ENCODE data around the gene ADAMTS5.
A peak's percentile ranks its signal among the peaks of the same experiment; 100 is the strongest.

ADAMTS5 gene

DNA sequence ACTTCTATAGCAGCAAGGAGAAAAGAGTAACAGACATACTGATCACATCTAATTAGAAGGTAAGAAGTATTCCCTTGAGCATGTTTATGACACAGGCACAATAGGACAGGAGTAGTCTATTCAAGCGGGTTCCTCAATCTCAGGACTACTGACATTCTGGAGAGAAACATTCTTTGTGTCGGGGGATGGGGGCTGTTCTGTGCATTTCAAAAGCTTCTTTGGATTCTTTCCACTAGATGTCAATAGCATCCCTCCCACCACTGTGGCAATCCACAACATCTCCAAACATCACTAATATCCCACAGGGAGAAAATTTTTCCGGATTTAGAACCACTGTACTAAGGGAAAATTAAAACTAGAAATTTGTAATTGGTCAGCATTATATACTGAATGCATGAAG, 56.9 kb downstream of the ADAMTS5 start:
- no peak overlapping the region for H3K4me3 ChIP-seq (replicated peaks in 1 of 2; ENCODE audit: low read depth in 2 of 2, low read length in 2 of 2)
- DNase-seq (ENCODE audit: low read depth in 2 of 2): peak; percentile 10 to 37
- TF ChIP-seq, protein P1, sequence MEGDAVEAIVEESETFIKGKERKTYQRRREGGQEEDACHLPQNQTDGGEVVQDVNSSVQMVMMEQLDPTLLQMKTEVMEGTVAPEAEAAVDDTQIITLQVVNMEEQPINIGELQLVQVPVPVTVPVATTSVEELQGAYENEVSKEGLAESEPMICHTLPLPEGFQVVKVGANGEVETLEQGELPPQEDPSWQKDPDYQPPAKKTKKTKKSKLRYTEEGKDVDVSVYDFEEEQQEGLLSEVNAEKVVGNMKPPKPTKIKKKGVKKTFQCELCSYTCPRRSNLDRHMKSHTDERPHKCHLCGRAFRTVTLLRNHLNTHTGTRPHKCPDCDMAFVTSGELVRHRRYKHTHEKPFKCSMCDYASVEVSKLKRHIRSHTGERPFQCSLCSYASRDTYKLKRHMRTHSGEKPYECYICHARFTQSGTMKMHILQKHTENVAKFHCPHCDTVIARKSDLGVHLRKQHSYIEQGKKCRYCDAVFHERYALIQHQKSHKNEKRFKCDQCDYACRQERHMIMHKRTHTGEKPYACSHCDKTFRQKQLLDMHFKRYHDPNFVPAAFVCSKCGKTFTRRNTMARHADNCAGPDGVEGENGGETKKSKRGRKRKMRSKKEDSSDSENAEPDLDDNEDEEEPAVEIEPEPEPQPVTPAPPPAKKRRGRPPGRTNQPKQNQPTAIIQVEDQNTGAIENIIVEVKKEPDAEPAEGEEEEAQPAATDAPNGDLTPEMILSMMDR (IDR thresholded peaks at IDR 0.05; ENCODE audit: low read depth, low read length): peak; percentile 7

DNA sequence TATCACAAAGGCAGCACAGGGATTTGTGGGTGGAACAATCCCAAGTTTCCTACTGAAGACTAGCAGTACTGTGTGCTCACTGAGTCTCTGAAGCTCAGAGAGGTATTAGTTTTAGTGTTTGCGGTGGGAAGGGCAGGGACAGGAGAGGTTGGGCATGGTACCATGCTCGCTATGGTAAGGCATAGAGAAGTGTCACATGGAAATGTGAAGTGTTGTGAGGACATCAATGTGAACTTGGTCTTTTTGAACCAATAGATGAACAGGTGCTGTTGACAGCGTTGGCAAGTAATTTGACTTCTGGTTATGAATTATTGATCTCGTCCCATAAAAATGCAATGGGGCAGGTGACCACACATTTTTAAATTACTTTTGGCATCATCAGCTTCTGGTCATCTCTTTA, 65.9 kb downstream of the ADAMTS5 start:
- H3K4me3 ChIP-seq (replicated peaks in 1 of 2; ENCODE audit: low read depth in 2 of 2, low read length in 2 of 2): no peak overlapping the region
- TF ChIP-seq, protein P1 (IDR thresholded peaks at IDR 0.05; ENCODE audit: low read depth, low read length): no peak
- DNase-seq (ENCODE audit: low read depth in 2 of 2): no peak

DNA sequence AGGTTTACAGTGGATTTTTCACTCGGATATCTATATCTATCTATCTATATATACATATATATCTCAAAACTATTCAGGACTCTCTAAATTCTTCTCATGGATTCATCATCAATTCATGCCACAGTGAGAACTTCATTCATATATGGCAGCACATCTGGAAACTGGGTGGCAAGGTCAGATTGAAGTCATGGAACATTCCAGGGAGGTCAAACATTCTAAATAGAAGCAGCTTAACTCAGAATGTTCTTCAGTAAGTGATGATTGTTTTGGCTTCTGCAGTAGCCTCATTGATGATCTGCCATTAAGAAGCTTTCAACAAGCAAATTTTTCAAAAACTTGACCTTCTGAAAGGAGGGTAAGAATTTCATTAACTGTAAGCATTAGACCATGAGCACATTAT, 74.7 kb downstream of the ADAMTS5 start:
- no peak for DNase-seq (ENCODE audit: low read depth in 2 of 2)
- TF ChIP-seq, protein P1 (IDR thresholded peaks at IDR 0.05; ENCODE audit: low read depth, low read length): no peak
- H3K4me3 ChIP-seq (replicated peaks in 1 of 2; ENCODE audit: low read depth in 2 of 2, low read length in 2 of 2): no peak overlapping the region

DNA sequence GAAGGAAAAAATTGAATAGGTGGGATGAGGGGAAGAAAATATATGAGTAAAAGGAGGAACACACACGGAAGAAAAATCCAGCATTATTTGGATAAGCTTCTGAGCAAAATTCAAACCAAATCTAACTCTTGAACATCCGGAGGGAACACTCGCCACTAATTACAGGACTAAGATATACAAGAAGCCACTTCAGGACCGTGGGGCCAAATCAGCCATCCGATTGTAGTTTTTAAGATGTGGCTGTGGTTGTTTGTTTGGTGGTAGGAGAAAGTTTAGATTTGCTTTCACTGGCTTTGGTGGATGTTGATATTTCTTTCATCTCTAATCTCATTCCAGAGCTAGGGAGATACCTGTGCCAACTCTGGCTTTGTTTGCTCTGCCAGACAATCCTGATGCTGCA, 78.0 kb downstream of the ADAMTS5 start:
- TF ChIP-seq, protein P1 (IDR thresholded peaks at IDR 0.05; ENCODE audit: low read depth, low read length): no peak
- no peak for DNase-seq (ENCODE audit: low read depth in 2 of 2)
- no peak overlapping the region for H3K4me3 ChIP-seq (replicated peaks in 1 of 2; ENCODE audit: low read depth in 2 of 2, low read length in 2 of 2)

DNA sequence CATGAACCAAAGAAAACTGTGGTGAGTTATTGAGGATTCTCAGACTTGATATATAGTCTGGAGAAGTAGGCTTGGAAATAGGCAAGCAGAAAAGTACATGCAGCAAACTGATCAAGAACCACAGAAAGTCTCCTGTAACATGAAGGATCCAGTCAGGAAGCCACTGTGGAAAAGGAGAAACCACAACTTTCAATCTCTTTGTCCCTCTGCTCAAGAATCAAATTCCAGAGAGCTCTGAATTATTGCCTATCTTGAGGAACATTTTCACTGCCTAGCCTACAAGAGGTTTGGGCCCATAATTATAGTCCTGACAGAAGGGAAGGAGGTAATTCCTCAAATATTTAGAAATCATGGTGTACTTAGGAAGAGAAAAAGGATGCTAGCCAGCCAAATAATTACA, 78.6 kb downstream of the ADAMTS5 start:
- DNase-seq (ENCODE audit: low read depth in 2 of 2): no peak
- H3K4me3 ChIP-seq (replicated peaks in 1 of 2; ENCODE audit: low read depth in 2 of 2, low read length in 2 of 2): no peak overlapping the region
- TF ChIP-seq, protein P1 (IDR thresholded peaks at IDR 0.05; ENCODE audit: low read depth, low read length): no peak

DNA sequence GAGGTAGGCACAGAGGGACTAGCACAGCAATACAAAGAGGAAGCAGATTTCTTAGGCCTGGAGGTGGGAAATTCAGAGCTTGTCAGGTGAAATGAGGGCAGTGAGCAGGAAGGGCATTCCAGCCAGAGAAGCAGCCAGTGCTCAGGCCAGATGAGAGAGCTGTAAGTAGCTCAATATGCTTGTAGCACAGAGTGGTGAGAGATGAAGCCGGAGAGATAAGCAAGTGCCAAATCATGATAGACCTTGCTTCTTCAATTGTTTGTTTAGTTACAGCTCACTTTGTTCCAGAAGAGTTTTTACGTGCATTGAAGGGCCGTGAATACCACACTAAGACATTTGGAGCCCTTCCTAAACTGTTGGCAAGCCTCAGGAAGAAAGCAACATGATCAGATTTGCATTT, 79.6 kb downstream of the ADAMTS5 start:
- TF ChIP-seq, protein P1 (IDR thresholded peaks at IDR 0.05; ENCODE audit: low read depth, low read length): no peak
- no peak overlapping the region for H3K4me3 ChIP-seq (replicated peaks in 1 of 2; ENCODE audit: low read depth in 2 of 2, low read length in 2 of 2)
- peak; percentile 16 to 37 for DNase-seq (ENCODE audit: low read depth in 2 of 2)

DNA sequence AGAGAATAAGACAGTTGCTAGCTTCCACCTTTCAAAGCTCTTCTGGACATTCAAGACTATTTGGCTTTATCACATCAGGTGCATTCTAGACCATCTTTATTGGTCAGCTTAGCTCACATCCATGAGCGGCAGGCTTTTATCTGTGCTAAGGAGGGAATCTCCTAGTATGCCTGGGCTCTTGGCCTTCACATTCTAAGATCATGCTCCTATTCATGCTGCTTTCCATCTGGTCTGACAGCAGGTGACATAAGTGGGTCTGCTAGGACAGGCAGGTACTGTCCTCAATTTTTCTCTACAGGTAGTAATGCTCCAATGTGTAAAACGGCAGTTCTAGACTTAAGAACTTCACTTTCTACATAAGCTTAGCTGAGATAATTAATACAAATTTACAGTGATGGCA, 82.5 kb downstream of the ADAMTS5 start:
- no peak overlapping the region for H3K4me3 ChIP-seq (replicated peaks in 1 of 2; ENCODE audit: low read depth in 2 of 2, low read length in 2 of 2)
- TF ChIP-seq, protein P1 (IDR thresholded peaks at IDR 0.05; ENCODE audit: low read depth, low read length): no peak
- DNase-seq (ENCODE audit: low read depth in 2 of 2): no peak
